GM23248 (cell line): ENCODE measurements around the gene PEX7.

Source experiments
- EZH2 ChIP-seq: fragments of 200-600 bp; sonication (generic); IDR thresholded peaks from 2 replicates; pipeline ENCODE4 v1.6.1; 2018; ENCODE audit warnings: antibody characterized with exemption, mild to moderate bottlenecking; ENCODE audit not compliant: insufficient read depth, poor library complexity, severe bottlenecking
- EZH2phosphoT487 ChIP-seq: fragments of 200-600 bp; sonication (generic); IDR thresholded peaks from 2 replicates; pipeline ENCODE4 v1.6.1; 2018; ENCODE audit warnings: antibody characterized with exemption, moderate library complexity, mild to moderate bottlenecking, low read depth; ENCODE audit not compliant: insufficient read depth

- TF ChIP-seq EZH2 (no peak), EZH2phosphoT487 (no peak)
These were observed 27.0 kb upstream of the PEX7 start for GRCh38 chr6:136795386-136795785.
